GM20431 (cell line): Measurements from ENCODE around the gene LIMCH1.
"Not testable (repeated sequence)": the region's sequence is repeated elsewhere in the genome, so short reads cannot be mapped to it uniquely, and the experiment has no call there.

Source experiments
- in situ Hi-C: fragments of 300-500 bp; cut with MseI, MboI; formaldehyde crosslinking; loops from one replicate; pipeline ENCODE4 v1.15.0; 2020; ENCODE audit warnings: low sequenced_read_pairs; ENCODE audit not compliant: unreplicated experiment

The LIMCH1 gene

DNA sequence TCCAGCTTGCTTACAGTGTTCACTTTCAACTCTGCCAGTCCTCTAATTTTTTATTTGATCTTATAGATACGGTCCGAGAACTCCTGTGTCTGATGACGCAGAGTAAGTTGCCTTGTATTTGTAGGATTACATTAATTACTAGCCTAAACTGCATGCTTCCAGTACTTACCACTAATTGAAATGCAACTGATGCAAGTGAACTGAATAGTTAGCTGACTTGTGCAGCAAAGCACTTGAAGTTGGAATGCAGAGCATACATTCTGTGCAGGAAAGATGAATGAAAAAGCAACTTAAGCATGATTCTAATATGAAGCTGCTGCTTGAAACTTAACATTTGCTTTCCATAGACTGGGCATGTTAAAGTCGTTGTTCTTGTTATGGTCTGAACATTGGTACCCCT, 100.9 kb downstream of the LIMCH1 start:
- in situ Hi-C loops = no loop called here

DNA sequence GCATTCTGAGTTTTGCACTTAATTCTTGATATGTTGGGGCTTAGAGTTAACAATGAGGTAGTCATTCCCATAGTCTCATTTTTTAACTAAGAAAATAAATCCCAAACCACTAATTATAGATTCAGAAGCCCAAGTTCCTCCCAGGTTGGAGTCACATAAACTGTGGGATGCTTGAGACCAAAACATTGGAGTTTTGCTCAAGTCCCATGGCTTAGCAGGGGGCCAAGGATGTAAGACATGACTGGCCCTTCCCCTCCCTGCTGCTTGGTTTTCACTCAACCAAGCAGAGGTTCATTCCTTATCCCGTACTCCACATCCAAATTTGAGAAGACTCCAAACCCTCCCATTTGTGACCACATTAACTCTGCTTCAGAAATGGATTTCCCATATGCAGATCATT, 101.3 kb downstream of the LIMCH1 start:
- in situ Hi-C loops = no loop called here

DNA sequence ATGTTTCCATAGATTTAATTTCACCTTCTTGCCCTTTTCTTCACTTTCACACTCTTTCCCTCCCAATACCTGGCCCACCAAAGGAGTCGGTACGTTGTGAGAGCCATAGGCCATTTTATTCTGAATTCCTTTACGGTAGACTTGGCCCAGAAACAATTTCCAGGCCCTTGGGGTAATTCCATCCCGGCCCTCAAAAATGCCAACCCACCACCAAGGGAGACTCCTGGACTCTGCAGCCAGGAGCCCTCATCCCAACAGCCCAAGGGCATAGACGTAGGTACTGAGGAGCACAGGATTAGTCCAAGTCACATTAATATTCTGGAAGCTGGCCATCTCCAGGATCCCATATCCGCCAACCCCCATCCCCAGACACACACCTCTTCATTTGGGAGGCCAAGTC, 102.9 kb downstream of the LIMCH1 start:
- in situ Hi-C loops = no loop called here

DNA sequence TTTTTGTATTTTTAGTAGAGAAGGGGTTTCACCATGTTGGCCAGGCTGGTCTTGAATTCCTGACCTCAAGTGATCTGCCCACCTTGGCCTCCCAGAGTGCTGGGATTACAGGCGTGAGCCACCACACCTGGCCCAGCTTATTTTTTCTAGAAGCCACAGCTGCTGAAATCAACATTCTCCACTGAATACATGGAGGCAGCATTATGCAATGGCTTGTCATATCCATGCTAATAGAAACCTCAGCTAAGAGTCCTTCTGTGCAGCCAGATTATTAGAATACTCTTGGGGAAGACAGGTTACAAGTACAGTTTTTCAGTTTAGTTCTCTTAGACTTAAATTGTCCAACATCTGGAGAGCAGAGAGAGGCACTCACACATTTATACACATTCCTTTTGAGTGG, 104.8 kb downstream of the LIMCH1 start:
- in situ Hi-C loops = not testable (repeated sequence)

DNA sequence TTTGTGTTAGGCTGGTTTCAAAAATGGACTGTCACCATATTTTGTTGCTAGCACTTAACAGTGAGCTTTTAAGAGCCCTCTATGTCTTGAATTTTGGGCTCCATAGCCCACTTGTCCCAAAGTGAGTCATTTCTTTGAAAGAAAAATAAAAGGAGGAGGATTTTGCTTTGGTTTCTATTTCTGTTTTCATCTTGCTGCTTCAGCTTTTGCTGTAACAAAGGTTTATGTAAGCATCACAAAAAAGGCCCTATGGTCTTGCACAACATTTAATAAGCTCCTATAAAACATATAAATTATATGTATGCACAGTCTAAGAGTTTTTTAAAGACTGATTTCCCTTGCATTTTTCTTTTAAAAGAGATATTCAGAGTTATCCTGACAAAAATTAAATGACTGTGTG, 105.4 kb downstream of the LIMCH1 start:
- in situ Hi-C loops = no loop called here

DNA sequence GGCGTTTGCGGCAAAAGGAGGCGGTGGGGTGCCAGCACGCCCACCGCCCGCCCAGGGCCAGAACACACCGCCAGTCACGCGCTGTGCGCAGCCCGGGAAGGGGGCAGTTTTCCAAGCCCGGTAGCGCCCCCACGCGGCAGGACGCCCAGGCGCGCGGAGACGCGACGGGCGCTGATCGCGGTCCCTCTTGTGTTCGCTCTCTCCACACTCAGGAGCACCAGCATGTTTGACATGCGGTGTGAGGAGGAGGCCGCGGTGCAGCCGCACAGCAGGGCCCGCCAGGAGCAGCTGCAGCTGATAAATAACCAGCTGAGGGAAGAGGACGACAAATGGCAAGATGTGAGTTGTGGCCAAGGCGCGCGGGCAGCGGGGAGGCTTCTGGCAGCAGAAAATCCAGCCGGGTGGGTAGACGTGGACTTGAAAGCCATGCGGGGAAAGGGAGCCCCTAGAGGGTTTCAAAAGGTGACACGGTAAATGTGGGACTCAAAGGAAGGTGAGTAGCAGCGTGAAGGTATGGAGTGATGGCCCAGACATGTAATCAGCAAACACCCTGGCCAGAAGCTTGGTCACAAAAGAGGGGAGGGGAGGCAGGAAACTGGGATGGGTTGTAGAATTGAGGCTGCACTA, 106.4 kb downstream of the LIMCH1 start:
- in situ Hi-C loops = no loop called here

DNA sequence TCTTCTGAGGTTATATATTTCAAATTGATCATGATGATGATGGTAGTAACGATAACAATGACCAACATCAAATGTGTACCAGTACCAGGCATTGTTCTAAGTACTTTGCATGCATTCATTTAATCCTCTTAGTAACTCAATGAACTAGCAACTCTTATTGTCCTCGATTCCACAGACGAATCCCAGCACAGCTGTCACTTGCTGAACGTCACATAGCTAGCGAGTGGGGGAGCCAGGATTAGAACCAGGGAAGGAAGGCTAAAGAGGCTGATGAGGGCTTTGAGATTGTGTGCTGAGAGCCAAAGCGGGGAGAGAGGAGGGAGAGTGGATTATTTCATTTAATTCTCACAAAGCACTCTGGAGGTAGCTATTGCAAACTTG, 106.9 kb downstream of the LIMCH1 start:
- in situ Hi-C loops = no loop called here

DNA sequence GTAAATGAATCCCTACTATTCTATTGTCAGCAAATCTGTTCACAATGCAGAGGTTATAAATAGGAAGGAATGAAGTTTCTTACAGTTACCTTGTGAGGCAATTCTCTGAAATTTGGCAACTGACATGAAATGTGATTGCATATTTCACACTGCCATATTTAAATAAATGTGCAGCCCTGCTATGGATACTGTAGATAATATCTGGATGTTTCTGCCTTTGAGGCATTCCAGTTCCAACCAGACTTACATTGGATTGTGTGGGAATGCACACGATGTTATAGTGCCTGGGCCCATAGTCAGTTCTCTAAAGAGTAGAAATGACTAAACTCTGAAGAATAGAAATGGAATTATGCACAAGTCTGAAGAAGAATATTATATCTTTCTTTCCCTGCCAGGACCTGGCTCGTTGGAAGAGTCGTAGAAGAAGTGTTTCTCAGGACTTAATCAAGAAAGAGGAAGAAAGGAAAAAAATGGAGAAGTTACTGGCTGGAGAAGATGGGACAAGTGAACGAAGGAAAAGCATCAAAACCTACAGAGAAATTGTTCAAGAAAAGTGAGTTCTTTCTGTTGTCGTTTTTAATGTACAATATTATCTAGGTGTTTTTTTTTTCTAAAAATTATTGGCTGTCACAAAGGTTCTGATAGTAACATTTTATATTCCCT, 107.9 kb downstream of the LIMCH1 start:
- in situ Hi-C loops = no loop called here

DNA sequence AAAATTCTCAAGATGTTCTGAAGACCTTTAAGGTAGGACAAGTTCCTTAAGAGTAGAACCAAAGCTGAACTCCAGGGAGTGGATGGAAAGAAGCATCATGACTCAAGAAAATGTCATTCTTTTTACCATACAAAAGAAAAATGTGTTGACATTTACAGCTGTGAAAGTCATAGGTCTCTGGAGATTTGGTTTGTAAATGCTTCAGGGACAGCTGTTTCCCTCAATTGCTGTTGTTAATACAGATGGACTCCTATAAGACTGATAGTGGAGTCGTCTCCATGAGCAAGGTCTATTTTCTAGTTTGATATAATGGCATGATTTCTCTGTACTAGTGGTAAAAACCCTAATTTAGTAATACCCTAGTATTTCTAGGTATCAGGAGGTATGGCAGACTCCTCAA, 108.9 kb downstream of the LIMCH1 start:
- in situ Hi-C loops = no loop called here

DNA sequence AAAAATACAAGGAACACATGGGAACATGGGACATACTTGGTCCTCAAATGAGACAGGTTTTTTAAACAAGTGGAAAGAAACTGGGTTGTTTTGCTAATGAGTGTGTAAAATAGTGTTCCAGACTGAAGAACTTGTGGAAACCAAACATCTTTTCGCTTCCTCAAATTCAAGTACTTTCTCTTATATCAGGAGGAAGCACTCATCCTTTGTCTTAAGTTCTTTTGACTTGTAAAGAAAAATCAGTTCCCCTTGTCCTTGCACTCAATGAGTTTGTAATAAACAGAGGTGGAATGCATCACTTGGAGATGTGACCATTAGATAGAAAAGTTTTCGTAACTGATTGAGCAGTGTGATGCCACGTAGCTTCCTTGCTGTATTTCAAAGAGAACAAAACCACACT, 109.4 kb downstream of the LIMCH1 start:
- in situ Hi-C loops = no loop called here

DNA sequence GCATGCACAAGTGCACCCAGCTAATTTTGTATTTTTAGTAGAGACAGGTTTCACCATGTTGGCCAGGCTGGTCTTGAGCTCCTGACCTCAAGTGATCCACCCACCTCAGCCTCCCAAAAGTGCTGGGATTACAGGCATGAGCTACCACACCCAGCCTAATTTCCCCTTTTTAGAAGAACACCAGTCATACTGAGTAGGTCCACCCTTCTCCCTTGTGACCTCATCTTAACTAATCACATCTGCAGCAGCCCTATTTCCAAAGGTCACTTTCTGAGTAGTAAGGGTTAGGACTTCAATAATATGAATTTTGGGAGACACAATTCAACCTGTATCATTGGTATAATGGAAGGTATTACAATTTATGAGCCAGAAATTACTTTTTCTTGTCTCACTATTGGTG, 113.2 kb downstream of the LIMCH1 start:
- in situ Hi-C loops = loop anchor here (25.0 kb wide), 1 partner anchor 364 kb away; no protein-coding TSS in a partner anchor

DNA sequence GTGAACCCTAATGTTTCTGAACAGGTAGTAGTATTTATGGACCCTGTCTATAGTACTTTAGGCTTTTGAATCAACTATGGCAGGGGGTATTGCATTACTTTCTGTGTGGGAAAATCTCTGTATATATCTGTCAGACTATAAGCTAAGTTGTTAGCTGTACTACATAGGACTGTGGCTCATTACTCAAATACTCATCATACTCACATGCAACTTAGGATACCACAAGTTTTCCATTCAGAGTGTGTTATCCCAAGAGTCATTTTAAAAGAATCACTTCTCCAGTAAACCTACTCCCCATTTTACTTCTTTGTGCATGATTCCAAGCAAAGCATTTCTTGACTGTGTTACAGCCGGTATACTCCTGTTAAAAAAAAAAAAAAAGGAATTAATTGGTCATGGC, 115.0 kb downstream of the LIMCH1 start:
- in situ Hi-C loops = loop anchor here (25.0 kb wide), 1 partner anchor 366 kb away; no protein-coding TSS in a partner anchor

DNA sequence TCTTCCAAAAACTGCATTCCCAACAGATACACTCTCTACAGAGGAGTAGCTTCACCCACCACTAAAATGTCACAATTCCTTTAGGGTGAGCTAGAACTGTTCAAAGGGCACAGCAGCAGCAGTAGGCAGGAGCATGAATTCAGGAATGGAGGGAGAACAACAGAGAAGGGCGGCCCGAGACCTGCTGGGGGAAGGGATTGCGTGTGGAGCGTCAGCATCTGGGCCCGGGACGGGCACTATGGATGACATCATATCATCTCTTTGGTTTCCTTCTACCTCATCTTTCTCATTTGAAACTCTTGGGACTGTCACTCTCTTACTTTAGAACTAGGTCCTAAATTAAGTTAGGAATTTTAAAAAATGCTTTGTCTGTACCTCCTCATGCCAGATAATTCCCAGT, 115.6 kb downstream of the LIMCH1 start:
- in situ Hi-C loops = loop anchor here (25.0 kb wide), 1 partner anchor 366 kb away; no protein-coding TSS in a partner anchor

DNA sequence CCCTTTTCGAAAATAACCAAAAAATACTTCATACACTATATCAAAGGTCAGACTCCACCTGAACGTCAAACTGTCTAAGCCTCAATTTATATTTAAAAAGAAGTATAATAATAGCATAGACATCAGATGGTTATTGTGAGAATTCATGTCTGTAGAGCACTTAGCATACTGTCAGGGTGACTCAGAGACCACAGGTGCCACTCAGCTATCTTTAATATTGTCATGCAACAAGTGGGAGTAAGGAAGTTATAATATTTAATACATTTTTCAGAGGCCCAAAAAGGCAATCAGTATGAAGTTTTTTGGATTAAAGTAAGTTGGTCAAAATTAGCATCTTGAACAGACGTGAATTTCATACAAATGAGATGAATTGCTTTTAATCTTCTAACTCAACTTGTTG, 117.2 kb downstream of the LIMCH1 start:
- in situ Hi-C loops = loop anchor here (25.0 kb wide), 1 partner anchor 368 kb away; no protein-coding TSS in a partner anchor

DNA sequence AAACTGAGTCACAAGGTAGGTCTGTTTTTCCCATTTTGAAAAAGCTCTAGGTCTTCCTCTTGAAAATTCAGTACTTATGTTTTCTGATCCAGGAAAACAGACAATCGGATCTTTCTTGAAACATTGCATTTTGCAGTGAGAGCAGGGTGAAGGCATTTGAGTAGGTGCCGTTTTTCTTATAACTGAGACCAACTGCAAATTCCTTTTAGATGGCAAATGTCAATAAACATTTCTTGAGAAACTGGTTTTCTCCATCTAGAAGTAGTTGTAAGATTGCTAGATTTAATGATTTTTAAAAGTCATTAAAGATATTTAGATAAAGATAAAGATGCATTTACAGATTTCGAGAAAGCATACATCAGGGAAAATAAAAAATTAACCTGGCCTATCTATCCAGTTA, 118.1 kb downstream of the LIMCH1 start:
- in situ Hi-C loops = loop anchor here (25.0 kb wide), 1 partner anchor 369 kb away; no protein-coding TSS in a partner anchor

DNA sequence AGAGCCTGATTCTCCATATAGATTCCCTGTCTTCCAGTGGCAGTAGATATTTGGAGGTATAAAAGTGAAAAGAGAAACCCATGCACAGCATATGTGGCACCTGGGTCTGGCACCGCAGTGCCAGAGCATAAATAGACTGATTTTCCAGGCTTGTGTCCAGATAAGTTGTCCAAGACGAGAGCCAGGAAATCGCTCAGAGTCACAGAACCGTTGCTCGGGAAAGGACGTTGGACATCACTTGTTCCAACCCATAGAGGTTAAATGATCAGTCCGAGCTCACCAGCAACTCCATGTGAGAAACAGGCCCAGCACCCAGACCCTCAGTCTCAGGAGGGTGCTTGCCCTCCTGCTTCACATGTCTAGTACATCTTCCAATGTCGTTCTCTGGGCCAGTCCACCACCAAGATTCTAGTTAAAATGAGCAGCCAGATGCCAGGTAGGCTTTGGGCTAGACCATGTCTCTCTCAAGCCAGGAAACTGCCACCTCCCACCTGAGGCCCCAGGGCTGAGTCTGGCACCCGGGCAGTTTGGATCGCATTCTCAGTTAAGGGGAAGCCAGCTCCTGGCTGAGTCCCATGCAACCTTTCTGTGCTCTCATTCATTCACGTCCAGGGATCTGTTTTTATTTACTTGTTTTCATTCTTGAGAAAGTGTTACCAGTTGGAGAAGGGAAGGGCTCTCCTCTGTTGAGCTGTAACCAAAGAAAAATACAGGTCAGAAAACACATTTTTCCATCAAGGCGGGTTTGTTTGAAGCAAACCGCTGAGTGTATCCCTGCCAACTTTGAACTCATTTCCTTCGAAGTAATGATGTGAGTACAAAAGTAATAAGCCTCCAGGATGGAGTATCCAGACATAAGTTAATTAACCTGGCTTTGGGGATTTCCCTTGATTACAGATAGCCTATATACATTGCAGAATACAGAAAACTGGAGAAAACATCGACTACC, 118.9 kb downstream of the LIMCH1 start:
- in situ Hi-C loops = loop anchor here (25.0 kb wide), 1 partner anchor 370 kb away; no protein-coding TSS in a partner anchor

DNA sequence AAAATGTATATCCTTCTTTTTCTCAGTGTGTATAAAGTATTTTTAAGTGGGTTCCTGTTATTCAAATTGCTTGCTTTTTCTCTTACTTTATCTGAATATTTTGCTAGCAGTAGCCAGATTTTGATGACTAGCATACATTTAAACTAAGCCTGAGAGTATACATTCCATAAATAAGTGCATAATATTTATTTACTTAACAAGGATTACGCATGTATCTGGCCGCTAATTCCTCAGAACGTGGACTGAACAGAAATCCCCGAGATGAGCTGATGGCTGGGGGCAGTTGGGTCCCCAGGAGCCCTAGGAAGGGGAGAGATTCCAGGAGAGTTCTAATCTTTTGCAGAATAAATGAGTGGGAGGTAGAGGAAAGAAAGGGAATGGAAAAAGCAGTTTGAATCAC, 119.6 kb downstream of the LIMCH1 start:
- in situ Hi-C loops = loop anchor here (25.0 kb wide), 1 partner anchor 370 kb away; no protein-coding TSS in a partner anchor

DNA sequence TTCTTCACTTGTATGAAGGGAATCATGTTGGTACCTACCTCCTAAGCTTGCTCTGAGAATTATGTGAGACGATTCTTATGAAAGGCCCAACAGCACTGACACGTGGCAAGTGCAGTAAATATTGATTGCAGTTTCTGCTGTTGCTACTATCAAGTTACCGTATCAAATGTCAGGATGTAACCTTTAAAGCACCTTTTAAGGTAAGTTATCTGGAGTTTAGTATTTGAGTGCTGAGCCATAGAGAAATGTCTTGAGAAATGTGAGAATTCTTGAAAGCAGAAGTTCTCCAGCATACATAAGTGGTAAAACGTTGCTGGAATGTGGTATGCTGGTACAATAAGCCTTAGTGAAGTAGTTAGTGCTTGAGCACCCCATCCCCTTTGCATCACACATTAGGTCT, 120.2 kb downstream of the LIMCH1 start:
- in situ Hi-C loops = loop anchor here (25.0 kb wide), 1 partner anchor 371 kb away; no protein-coding TSS in a partner anchor

DNA sequence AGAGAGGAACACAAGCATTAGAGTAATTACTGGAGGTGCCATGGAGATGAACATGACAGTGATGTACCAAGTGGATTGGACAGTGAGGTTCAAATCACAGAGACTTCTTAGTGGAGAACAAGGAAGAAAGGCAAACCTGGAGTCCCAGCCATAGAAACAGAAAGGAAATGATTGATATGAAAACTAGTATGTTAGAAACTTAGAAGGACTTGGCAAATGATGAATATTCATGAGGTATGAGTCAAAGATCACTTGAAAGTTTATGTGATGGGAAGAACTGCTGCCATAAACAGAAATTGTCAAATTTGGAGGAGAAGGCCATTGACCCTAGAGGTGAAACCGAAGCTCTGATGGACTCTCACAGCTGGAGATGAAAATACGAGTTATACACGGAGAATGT, 122.4 kb downstream of the LIMCH1 start:
- in situ Hi-C loops = loop anchor here (25.0 kb wide), 1 partner anchor 373 kb away; no protein-coding TSS in a partner anchor

DNA sequence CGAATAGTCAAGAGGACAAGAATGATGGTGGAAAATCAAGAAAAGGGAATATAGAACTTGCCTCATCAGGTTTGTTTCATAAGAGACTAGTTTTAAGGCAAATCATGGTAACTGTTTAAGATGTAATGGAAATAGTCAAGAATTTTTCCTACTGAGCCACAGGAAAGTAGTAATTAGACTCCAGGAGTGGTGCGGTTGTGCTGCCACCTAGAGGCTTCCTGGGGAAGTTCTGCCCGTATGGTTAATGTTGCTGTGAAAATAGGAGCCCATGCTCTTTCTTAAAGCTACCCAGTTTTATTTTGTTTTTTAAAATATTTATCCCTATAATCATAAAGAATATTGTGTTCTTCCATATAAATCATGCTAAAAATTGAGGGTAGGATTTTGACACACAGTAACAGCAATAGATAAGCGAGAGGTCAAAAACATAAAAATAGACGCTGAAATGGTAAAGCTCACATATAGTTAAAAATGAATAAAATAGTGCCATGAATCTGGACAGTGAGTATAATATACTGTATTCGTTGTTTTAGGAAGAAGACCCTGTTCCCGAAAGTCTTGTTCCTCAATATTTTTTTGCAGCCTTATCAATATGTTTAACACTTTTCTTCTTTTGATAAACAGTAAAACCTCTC, 123.6 kb downstream of the LIMCH1 start:
- in situ Hi-C loops = loop anchor here (25.0 kb wide), 1 partner anchor 374 kb away; no protein-coding TSS in a partner anchor
